ENCODE measurements around the gene CORO1C. TPM values are rescaled to one million over a fixed set of nuclear protein-coding genes. Genes with fewer than 3 reads are reported as not detected.
"Not testable (repeated sequence)": the region's sequence is repeated elsewhere in the genome, so short reads cannot be mapped to it uniquely, and the experiment has no call there.

CORO1C gene
- total and polyA plus RNA-seq, 2 donors (not counting 3 experiments of a cell fraction or from before 2014, with no cell fraction given) = 150 to 240 TPM

DNA sequence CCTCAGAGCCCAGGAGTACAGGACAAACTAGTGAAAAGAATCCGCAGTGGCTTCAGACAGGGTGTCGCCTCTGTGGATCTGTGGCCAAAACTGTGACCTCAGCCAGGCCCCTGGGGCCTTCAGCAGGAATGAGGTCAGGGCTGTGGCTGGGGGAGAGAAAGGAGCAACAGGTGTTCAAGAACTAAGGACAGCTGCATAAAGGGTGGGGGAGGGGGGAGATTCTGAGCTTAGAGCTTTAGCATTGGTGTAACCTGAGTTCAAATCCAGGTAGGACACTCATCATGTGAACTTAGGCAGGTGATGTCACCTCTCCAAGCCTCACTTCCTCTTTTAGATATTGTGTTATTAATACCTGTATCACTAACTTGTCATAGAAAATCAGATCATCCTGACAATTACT is 40.9 kb upstream of the CORO1C start:
- no TSS peak for BruUV-seq (replicated peaks)
- CTCF ChIA-PET = interaction anchor here (1.9 kb wide), 1 partner anchor 9 kb away, joined by 4 read pairs; no protein-coding TSS in a partner anchor
- DNase-seq (ENCODE audit: low read depth, low spot score) (no peak), FAIRE-seq (no peak)
- H3K9ac ChIP-seq (replicated peaks; ENCODE audit: extremely low read depth, insufficient read depth, low read length) = no peak overlapping the region
- POLR2A ChIA-PET = no interaction called here
- H3K4me1 ChIP-seq (ENCODE audit: control insufficient read depth, extremely low read depth, insufficient read depth, low read length) = no peaks in the 10 kb centered on the region
- no peaks in the 10 kb centered on the region for H3K79me2 ChIP-seq (ENCODE audit: control insufficient read depth, insufficient read depth, low read length)
- H3K4me2 ChIP-seq (ENCODE audit: insufficient read depth, low read length) = no peak overlapping the region
- H3K9me3 ChIP-seq (replicated peaks; ENCODE audit: control insufficient read depth, insufficient read depth, low read length) = no peaks in the 10 kb centered on the region
- no peaks in the 10 kb centered on the region for H3K9me1 ChIP-seq (replicated peaks; ENCODE audit: control insufficient read depth, extremely low read depth, insufficient read depth, low read length)
- intact Hi-C loops (cut with micrococcal nuclease) (no loop called here), dilution Hi-C loops (cut with MboI; ENCODE audit: extremely low pct_ligation_motif_present, low sequenced_read_pairs) (no loop called here)
- no peaks in the 10 kb centered on the region for H3K36me3 ChIP-seq (ENCODE audit: control insufficient read depth in 2 of 2, extremely low read depth in 1 of 2, insufficient read depth in 2 of 2, low read length in 2 of 2)
- no peak overlapping the region for H2AFZ ChIP-seq (ENCODE audit: low read depth, low read length)
- H3K27ac ChIP-seq (ENCODE audit: insufficient read depth, low read depth, low read length) = no peak overlapping the region
- H4K20me1 ChIP-seq (replicated peaks; ENCODE audit: control insufficient read depth, extremely low read depth, insufficient read depth, low read length) = no peaks in the 10 kb centered on the region
- H3K27me3 ChIP-seq (ENCODE audit: control insufficient read depth in 2 of 2, insufficient read depth in 2 of 2, low read length in 2 of 2) = no peaks in the 10 kb centered on the region
- no peak for TF ChIP-seq JUN (IDR thresholded peaks at IDR 0.05; ENCODE audit: borderline replicate concordance, insufficient read depth, insufficient read length, low read depth)
- TF ChIP-seq, protein P1, sequence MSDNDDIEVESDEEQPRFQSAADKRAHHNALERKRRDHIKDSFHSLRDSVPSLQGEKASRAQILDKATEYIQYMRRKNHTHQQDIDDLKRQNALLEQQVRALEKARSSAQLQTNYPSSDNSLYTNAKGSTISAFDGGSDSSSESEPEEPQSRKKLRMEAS (IDR thresholded peaks at IDR 0.05; ENCODE audit: insufficient read depth, insufficient read length) = no peak
- TF ChIP-seq MYC (IDR thresholded peaks at IDR 0.05; ENCODE audit: low read depth, low read length) = no peak
- no peak for TF ChIP-seq POLR2AphosphoS5 (IDR thresholded peaks at IDR 0.05; ENCODE audit: insufficient read depth, low read depth, low read length)
- no peak for TF ChIP-seq POLR2A (IDR thresholded peaks at IDR 0.05; ENCODE audit: low read depth, low read length)
- TF ChIP-seq GATA2 (IDR thresholded peaks at IDR 0.05; ENCODE audit: insufficient read depth, insufficient read length, low read depth, low read length) = no peak
- TF ChIP-seq FOS (IDR thresholded peaks at IDR 0.05; ENCODE audit: borderline replicate concordance, insufficient read depth, low read length) = no peak
- TF ChIP-seq, protein P2, sequence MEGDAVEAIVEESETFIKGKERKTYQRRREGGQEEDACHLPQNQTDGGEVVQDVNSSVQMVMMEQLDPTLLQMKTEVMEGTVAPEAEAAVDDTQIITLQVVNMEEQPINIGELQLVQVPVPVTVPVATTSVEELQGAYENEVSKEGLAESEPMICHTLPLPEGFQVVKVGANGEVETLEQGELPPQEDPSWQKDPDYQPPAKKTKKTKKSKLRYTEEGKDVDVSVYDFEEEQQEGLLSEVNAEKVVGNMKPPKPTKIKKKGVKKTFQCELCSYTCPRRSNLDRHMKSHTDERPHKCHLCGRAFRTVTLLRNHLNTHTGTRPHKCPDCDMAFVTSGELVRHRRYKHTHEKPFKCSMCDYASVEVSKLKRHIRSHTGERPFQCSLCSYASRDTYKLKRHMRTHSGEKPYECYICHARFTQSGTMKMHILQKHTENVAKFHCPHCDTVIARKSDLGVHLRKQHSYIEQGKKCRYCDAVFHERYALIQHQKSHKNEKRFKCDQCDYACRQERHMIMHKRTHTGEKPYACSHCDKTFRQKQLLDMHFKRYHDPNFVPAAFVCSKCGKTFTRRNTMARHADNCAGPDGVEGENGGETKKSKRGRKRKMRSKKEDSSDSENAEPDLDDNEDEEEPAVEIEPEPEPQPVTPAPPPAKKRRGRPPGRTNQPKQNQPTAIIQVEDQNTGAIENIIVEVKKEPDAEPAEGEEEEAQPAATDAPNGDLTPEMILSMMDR (IDR thresholded peaks at IDR 0.05; ENCODE audit: extremely low read depth in 1 of 2, insufficient read depth in 1 of 2, low read depth in 1 of 2, low read length in 2 of 2) = no peak
- no peak for TF ChIP-seq EZH2 (IDR thresholded peaks at IDR 0.05; ENCODE audit: borderline replicate concordance, low read depth, low read length, severe bottlenecking)
- no peak overlapping the region for H3K4me3 ChIP-seq (replicated peaks in 1 of 3; ENCODE audit: insufficient read depth in 1 of 3, low read depth in 1 of 3, low read length in 3 of 3)

DNA sequence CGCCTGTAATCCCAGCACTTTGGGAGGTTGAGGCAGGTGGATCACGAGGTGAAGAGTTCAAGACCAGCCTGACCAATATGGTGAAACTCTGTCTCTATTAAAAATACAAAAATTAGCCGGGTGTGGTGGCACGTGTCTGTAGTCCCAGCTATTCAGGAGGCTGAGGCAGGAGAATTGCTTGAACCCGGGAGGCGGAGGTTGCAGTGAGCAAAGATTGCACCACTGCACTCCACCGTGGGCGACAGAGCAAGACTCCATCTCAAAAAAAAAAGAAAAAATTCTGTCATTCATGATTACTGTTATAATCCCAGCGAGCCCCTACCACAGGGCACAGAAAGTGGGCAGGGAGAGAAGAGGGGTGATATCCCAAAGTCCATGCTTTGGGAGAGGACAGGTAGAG is 40.5 kb upstream of the CORO1C start:
- H3K4me2 ChIP-seq (ENCODE audit: insufficient read depth, low read length); H3K79me2 ChIP-seq (ENCODE audit: control insufficient read depth, insufficient read depth, low read length); dilution Hi-C loops (cut with MboI; ENCODE audit: extremely low pct_ligation_motif_present, low sequenced_read_pairs); H3K4me1 ChIP-seq (ENCODE audit: control insufficient read depth, extremely low read depth, insufficient read depth, low read length); H3K27me3 ChIP-seq (ENCODE audit: control insufficient read depth in 2 of 2, insufficient read depth in 2 of 2, low read length in 2 of 2); H3K9me1 ChIP-seq (replicated peaks; ENCODE audit: control insufficient read depth, extremely low read depth, insufficient read depth, low read length); FAIRE-seq; H3K4me3 ChIP-seq (replicated peaks in 1 of 3; ENCODE audit: insufficient read depth in 1 of 3, low read depth in 1 of 3, low read length in 3 of 3); H2AFZ ChIP-seq (ENCODE audit: low read depth, low read length); H3K9me3 ChIP-seq (replicated peaks; ENCODE audit: control insufficient read depth, insufficient read depth, low read length); H3K36me3 ChIP-seq (ENCODE audit: control insufficient read depth in 2 of 2, extremely low read depth in 1 of 2, insufficient read depth in 2 of 2, low read length in 2 of 2); BruUV-seq (replicated peaks); DNase-seq (ENCODE audit: low read depth, low spot score); POLR2A ChIA-PET; H3K9ac ChIP-seq (replicated peaks; ENCODE audit: extremely low read depth, insufficient read depth, low read length); intact Hi-C loops (cut with micrococcal nuclease); H3K27ac ChIP-seq (ENCODE audit: insufficient read depth, low read depth, low read length); H4K20me1 ChIP-seq (replicated peaks; ENCODE audit: control insufficient read depth, extremely low read depth, insufficient read depth, low read length): not testable (repeated sequence)
- CTCF ChIA-PET = interaction anchor here (1.9 kb wide), 1 partner anchor 9 kb away, joined by 4 read pairs; no protein-coding TSS in a partner anchor

Measured in endothelial cell of umbilical vein (primary cell).